ENCODE data around the gene DDAH1.

DNA sequence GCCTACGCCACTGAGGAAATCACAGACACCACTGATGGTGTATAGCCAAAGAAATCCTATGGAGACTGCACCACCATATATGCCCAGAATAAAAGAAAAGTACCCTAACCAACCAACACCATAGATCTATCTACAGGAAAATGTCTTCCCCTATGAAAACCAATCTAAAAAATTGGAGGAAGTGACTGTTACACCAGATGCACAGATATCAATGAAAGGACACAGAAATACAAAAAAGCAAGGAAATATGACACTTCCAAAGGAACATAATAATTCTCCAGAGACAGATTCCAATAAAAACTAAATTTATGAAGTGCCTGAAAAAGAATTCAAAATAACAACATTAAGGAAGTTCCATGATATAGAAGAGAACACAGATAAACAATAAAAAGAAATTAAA, 131.8 kb downstream of the DDAH1 start:
- TF ChIP-seq POLR2AphosphoS5 (IDR thresholded peaks at IDR 0.05; ENCODE audit: low read depth, low read length) (no peak), POLR2A (IDR thresholded peaks at IDR 0.05; ENCODE audit: low read depth, low read length) (no peak), SPI1 (IDR thresholded peaks at IDR 0.05; ENCODE audit: low read depth, low read length) (no peak), POU2F2 (IDR thresholded peaks at IDR 0.05; ENCODE audit: low read depth, low read length) (no peak), TAF1 (IDR thresholded peaks at IDR 0.05; ENCODE audit: low read depth, low read length) (no peak)

All from GM12891 (cell line).